ENCODE data around the gene TUBA4B.
A peak's percentile ranks its signal among the peaks of the same experiment; 100 is the strongest.

The TUBA4B gene

GRCh38 chr2:219218732-219219701, 34.0 kb upstream of the TUBA4B start, which contains the start of gene ABCB6:
ABCB6 (minus strand) TSS chr2:219218958; CDS start chr2:219218673, 285 bp downstream.
- DNase-seq (ENCODE audit: low spot score) = peak; percentile 67

- no peak for DNase-seq (ENCODE audit: low spot score)
Measured at GRCh38 chr2:219219784-219220532, 33.1 kb upstream of the TUBA4B start.

- no peak for DNase-seq (ENCODE audit: low spot score)
Measured at GRCh38 chr2:219220652-219221402, 32.2 kb upstream of the TUBA4B start.

GRCh38 chr2:219221957-219222518, 31.0 kb upstream of the TUBA4B start:
- no peak for DNase-seq (ENCODE audit: low spot score)

GRCh38 chr2:219223831-219224610, 29.0 kb upstream of the TUBA4B start:
- no peak for DNase-seq (ENCODE audit: low spot score)

- no peak for DNase-seq (ENCODE audit: low spot score)
Measured at GRCh38 chr2:219225350-219225749, 27.7 kb upstream of the TUBA4B start.

- no peak for DNase-seq (ENCODE audit: low spot score)
Measured at GRCh38 chr2:219228041-219228910, 24.8 kb upstream of the TUBA4B start.

- DNase-seq (ENCODE audit: low spot score) = no peak
Measured at GRCh38 chr2:219228911-219229304, 24.1 kb upstream of the TUBA4B start.

GRCh38 chr2:219229305-219230058, 23.6 kb upstream of the TUBA4B start, which contains the start of the genes ANKZF1 and ATG9A:
ANKZF1 (plus strand) TSS chr2:219229806; CDS start chr2:219230258, 452 bp downstream.
ATG9A (minus strand) TSS chr2:219229636; CDS start chr2:219228024, 1,612 bp downstream.
- peak; percentile 97 for DNase-seq (ENCODE audit: low spot score)

GRCh38 chr2:219230059-219230540, 22.9 kb upstream of the TUBA4B start:
- DNase-seq (ENCODE audit: low spot score) = no peak

GRCh38 chr2:219234331-219234730, 18.7 kb upstream of the TUBA4B start:
- DNase-seq (ENCODE audit: low spot score) = no peak

- no peak for DNase-seq (ENCODE audit: low spot score)
Measured at GRCh38 chr2:219243291-219243761, 9.7 kb upstream of the TUBA4B start.

GRCh38 chr2:219244789-219245147, 8.3 kb upstream of the TUBA4B start:
- no peak for DNase-seq (ENCODE audit: low spot score)

GRCh38 chr2:219245148-219245898, 7.7 kb upstream of the TUBA4B start, which contains the start of the genes GLB1L and STK16:
GLB1L (minus strand) TSS chr2:219245444; CDS start chr2:219243573, 1,871 bp downstream.
STK16 (plus strand) TSS chr2:219245479; CDS start chr2:219246000, 521 bp downstream.
- peak; percentile 84 for DNase-seq (ENCODE audit: low spot score)

- DNase-seq (ENCODE audit: low spot score) = no peak
Measured at GRCh38 chr2:219245899-219246230, 7.2 kb upstream of the TUBA4B start.

- no peak for DNase-seq (ENCODE audit: low spot score)
Measured at GRCh38 chr2:219246559-219246958, 6.5 kb upstream of the TUBA4B start.

- no peak for DNase-seq (ENCODE audit: low spot score)
Measured at GRCh38 chr2:219247678-219248642, 5.1 kb upstream of the TUBA4B start.

Data from kidney capillary endothelial cell (primary cell).